ENCODE data around the gene ABHD16A. TPM values are rescaled to one million over a fixed set of nuclear protein-coding genes. Genes with fewer than 3 reads are reported as not detected.

ABHD16A gene
- polyA plus RNA-seq, 1 donor from 2014 or later = 130 TPM

GRCh38 chr6:31676904-31677303, 26.2 kb downstream of the ABHD16A start:
- Histone ChIP-seq H4K20me1 (ENCODE audit: insufficient read depth) (no peaks in the 10 kb centered on the region), H3F3A (ENCODE audit: insufficient read depth, low read length, poor library complexity, severe bottlenecking) (no peaks in the 10 kb centered on the region), H3K4me2 (ENCODE audit: low read length) (no peak overlapping the region), H3K9me3 (ENCODE audit: low read length) (no peaks in the 10 kb centered on the region), H3K79me2 (replicated peaks; ENCODE audit: insufficient read depth, low read length) (no peaks in the 10 kb centered on the region), H3K4me3 (ENCODE audit: low read length) (no peak overlapping the region), H3K9me2 (ENCODE audit: insufficient read depth, low read length) (no peaks in the 10 kb centered on the region), H3K9ac (ENCODE audit: low read length) (no peak overlapping the region), H3K36me3 (ENCODE audit: insufficient read depth, low read length) (no peaks in the 10 kb centered on the region), H3K27ac (ENCODE audit: low read length) (no peak overlapping the region), H2AFZ (ENCODE audit: low read depth, low read length) (no peak overlapping the region), H3K27me3 (ENCODE audit: insufficient read depth, low read depth, low read length) (no peaks in the 10 kb centered on the region)
- no peak for TF ChIP-seq EP300 (conservative IDR thresholded peaks at IDR 0.05; ENCODE audit: poor library complexity, severe bottlenecking)

GRCh38 chr6:31676322-31676903, 26.7 kb downstream of the ABHD16A start:
- Histone ChIP-seq H3K9me3 (ENCODE audit: low read length) (no peaks in the 10 kb centered on the region), H3K79me2 (replicated peaks; ENCODE audit: insufficient read depth, low read length) (no peaks in the 10 kb centered on the region), H4K20me1 (ENCODE audit: insufficient read depth) (no peaks in the 10 kb centered on the region), H3K4me2 (ENCODE audit: low read length) (no peak overlapping the region), H3K4me3 (ENCODE audit: low read length) (no peak overlapping the region), H3K36me3 (ENCODE audit: insufficient read depth, low read length) (no peaks in the 10 kb centered on the region), H3K9ac (ENCODE audit: low read length) (no peak overlapping the region), H3K27ac (ENCODE audit: low read length) (no peak overlapping the region), H3F3A (ENCODE audit: insufficient read depth, low read length, poor library complexity, severe bottlenecking) (no peaks in the 10 kb centered on the region), H2AFZ (ENCODE audit: low read depth, low read length) (no peak overlapping the region), H3K9me2 (ENCODE audit: insufficient read depth, low read length) (no peaks in the 10 kb centered on the region), H3K27me3 (ENCODE audit: insufficient read depth, low read depth, low read length) (no peaks in the 10 kb centered on the region)
- TF ChIP-seq RAD21 (conservative IDR thresholded peaks at IDR 0.05) (no peak), TAF1 (IDR thresholded peaks at IDR 0.05; ENCODE audit: low read depth) (no peak), EZH2 (IDR thresholded peaks at IDR 0.05; ENCODE audit: borderline replicate concordance, insufficient read depth, low read length, poor library complexity, severe bottlenecking) (no peak), POLR2AphosphoS5 (IDR thresholded peaks at IDR 0.05) (no peak), MXI1 (conservative IDR thresholded peaks at IDR 0.05; ENCODE audit: poor library complexity, severe bottlenecking) (no peak), SMC3 (conservative IDR thresholded peaks at IDR 0.05; ENCODE audit: poor library complexity) (no peak), REST (IDR thresholded peaks at IDR 0.05; ENCODE audit: borderline replicate concordance) (no peak), CTCF (IDR thresholded peaks at IDR 0.05; ENCODE audit: poor library complexity, severe bottlenecking) (no peak), EP300 (conservative IDR thresholded peaks at IDR 0.05; ENCODE audit: poor library complexity, severe bottlenecking) (no peak)

Data from neural cell (in vitro differentiated cells).